T-helper 2 cell treated with Interferon-gamma antibody and Interleukin-4, amounts not matched to agents 100 ng/mL and 5 ng/mL, for 36 hours (primary cell): Measurements from ENCODE around the gene SEC23A. TPM values are rescaled to one million over a fixed set of nuclear protein-coding genes. Genes with fewer than 3 reads are reported as not detected.
"Not testable (repeated sequence)": the region's sequence is repeated elsewhere in the genome, so short reads cannot be mapped to it uniquely, and the experiment has no call there.

Source experiments
- intact Hi-C: fragments of 100-400 bp; cut with micrococcal nuclease; formaldehyde crosslinking; loops from one replicate; pipeline ENCODE4 v1.15.1; 2023
- total RNA-seq: library from RNA; stranded (reverse); gene quantifications from 2 replicates; pipeline ENCODE4 v1.2.3, GENCODE V29; 2022

Gene SEC23A
- total RNA-seq, 1 donor from 2014 or later = 58.3 TPM

DNA sequence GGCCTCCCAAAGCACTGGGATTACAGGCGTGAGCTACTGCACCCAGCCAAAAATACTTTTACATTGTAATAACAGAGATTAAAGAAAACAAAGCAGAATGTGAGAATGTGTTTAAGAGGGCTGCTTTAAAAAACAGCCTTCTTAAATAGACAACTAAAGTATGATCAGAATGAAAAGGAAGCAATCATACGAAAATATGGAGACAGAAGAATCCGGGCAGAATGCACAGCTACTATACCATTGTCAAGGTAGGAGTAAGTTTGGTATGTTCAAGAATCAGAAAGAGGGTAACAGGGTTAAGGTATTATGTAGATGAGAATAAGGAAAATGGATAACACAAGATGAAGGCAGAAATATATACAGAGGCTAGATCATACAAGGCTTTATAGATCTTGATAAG lies 8.5 kb downstream of the SEC23A start:
- intact Hi-C loops = no loop called here

DNA sequence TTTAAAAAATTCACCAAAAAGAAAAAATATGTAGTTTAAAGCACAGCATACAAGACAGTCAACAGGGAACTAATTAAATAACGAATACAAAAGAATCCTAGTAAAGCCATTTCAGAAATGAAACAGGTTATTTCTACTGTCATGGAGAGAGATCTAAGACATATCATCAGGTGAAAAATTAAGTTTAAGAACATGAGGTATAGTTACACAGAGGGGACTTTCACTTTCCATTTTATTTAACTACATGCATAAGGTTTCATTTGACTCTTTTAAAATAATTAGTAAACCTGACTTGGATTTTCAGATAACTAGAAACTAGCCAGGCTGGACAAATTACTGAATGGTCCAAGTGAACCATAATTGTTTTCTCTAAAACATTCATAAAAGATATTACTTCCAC lies 11.3 kb downstream of the SEC23A start:
- intact Hi-C loops = no loop called here

- intact Hi-C loops = no loop called here
These were observed 12.4 kb downstream of the SEC23A start for GRCh38 chr14:39090548-39091111.

DNA sequence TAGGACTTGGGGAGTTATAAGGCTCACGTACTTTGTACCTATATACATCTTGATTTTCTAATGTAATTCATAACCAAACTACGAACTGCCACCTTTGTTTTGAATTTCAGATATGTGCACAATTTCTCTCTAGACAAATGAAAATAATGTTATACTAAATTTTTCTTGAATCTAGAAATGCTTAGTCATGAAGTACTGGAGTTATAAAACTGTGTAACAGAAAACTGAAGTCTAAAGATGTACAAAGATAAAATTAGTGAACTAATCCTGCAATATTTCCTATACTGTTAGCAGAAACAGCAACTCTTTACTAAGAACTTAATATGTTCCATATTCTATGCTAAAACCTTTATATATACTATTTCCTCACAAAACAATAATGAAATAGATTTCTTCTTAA lies 15.5 kb downstream of the SEC23A start:
- intact Hi-C loops = no loop called here

DNA sequence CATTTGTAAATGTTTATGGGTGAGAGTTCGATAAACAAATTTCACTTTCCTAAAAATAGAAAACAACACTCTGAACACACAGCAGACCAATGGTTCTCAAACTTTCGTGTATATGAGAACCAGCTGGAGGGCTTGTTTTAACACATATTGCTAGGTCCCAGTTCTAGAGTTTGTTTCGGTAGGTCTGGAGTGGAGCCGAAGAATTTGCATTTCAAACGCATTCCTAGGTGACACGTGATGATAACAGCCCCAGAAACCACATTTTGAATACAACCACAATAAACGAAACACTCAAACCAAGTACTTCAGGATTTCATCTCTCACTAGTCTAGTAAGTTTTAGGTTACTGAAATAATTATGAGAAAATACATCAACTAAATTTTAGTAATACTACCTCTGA lies 17.1 kb downstream of the SEC23A start:
- intact Hi-C loops = no loop called here

GRCh38 chr14:39083127-39083526 lies 19.9 kb downstream of the SEC23A start:
- intact Hi-C loops = no loop called here

GRCh38 chr14:39080886-39081285 lies 22.1 kb downstream of the SEC23A start:
- intact Hi-C loops = no loop called here

GRCh38 chr14:39071096-39071495 lies 31.9 kb downstream of the SEC23A start:
- intact Hi-C loops = no loop called here

DNA sequence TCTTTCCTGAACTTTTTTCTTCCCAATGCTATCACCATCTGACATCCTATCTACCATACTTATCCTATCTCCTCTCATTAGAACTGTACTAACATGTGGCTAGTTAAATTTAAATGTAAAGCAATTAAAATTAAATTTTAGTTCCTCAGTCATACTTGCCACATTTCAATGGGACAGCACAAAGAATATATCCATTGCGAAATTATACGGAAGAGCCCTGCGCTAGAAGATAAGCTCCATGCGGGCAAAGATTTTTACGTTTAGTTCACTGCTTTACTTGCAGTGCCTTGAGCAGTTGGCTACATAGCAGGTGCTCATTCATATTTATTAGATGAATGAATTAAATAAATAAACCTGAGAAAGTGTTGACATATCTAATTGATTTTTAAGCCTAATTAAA lies 33.1 kb downstream of the SEC23A start:
- intact Hi-C loops = no loop called here

DNA sequence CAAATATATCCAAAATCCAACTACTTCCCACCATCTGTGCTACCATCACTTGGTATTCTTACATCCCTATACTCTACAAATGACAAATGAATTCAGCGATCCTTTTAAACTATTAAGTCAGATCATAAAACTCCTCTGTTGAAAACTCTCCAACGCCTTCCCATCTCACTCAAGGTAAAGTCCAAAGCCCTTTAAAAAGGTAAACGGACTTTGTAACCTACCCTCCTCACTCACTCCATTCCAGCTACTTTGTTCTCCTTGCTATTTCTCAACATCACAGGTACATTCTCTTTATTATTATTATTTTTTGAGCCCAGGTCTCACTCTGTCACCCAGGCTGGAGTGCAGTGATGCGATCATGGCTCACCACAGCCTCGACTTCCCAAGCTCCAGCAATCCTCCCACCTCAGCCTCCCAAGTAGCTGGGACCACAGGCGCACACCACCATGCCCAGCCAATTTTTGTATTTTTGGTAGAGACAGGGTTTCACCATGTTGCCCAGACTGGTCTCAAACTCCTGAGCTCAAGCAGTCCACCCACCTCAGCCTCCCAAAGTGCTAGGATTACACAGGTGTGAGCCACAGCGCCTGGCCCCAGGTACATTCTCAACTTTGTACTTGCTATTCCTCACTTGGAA lies 33.7 kb downstream of the SEC23A start:
- intact Hi-C loops = not testable (repeated sequence)

DNA sequence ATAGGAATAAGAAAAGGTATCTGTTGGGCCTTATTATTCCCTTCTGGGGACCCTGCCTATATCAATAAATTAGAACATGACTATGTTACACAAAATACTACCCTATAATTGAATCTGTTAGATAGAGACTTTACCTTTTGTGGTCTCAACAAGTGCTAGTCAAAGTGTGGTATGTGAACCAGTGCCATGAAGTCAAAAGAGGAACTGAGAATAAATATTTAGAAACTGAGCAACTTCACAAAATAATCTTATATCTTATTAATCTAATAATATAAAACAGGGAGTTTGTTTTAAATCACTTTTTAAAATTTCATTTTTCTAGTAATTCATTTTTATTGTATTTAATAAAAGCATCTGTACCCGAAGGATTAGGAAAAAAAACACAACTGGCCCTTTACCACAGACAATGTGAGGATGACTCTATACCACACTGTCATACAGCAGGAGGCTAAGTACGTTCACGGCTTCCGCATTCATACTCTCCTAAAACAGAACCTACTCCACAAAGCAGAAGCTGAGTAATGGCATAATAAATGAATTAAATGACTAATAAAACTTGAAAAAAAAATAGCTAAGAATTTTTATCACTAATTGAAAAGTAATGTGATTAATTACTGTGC lies 42.1 kb downstream of the SEC23A start:
- intact Hi-C loops = no loop called here

DNA sequence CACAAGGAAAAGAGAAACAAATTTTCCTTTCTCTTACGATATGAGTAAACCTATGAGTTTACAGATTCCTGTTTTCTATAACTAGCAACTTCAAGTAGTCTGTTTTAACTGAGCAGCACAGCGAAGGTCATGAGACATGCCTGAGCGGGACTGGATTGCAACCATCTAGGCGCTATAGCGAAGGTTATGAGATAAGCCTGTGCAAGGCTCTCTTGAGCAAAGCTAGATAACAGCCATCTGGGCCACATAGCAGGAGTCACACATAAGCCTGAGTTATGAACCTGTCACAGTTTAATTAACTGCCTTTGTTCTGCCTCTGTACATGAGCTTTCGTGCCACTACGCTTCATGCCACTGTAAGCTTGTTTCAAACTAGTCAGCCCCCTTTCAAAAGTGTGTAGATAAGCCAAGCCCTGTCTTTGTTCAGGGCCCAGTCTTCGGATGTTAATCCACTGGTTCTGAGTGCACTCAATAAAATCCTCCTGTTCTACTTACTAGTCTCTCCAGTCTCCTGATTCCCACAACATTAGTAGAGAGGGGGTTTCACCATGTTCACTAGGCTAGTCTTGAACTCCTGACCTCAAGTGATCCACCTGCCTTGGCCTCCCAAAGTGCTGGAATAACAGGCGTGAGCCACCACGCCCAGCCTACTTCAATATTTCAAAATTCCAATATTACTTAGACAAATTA lies 47.1 kb downstream of the SEC23A start:
- intact Hi-C loops = no loop called here

DNA sequence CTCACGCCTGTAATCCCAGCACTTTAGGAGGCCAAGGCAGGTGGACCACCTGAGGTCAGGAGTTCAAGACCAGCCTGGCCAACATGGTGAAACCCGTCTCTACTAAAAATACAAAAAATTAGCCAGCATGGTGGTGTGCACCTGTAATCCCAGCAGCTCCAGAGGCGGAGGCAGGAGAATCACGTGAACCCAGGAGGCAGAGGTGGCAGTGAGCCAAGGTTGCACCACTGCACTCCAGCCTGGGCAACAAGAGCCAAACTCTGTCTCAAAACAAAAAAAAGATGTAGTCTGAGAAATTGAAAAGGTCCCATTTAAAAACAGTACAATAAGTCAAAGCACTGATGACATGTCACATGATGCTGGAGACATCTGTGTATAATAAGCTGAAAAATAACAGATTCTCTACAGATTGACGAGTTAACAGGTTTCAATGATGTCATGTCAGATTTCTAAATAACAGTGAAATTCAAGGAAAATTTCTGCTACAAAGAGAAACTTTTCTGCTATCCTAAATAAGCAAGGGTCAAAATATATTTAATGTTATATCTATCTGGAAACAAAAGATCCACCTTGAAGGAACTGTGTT lies 50.1 kb downstream of the SEC23A start:
- intact Hi-C loops = not testable (repeated sequence)

DNA sequence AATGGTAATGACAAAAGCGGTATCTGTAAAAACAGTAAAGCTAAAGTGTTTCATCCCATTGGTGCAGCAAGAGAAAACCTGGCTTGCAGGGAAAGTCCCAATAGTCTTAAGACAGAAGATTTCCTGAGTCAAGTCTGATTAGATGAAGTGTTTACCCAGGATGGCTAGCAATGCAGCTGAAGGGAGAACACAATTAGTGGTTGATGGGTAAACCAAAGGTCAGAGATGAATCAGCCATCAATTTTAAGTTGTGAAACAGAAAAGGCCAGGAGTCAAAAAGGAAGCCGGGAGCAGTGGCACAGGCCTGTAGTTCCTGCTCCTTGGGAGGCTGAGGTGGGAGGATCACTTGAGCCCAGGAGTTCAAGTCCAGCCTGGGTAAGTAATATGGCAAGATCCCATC lies 52.6 kb downstream of the SEC23A start:
- intact Hi-C loops = no loop called here

DNA sequence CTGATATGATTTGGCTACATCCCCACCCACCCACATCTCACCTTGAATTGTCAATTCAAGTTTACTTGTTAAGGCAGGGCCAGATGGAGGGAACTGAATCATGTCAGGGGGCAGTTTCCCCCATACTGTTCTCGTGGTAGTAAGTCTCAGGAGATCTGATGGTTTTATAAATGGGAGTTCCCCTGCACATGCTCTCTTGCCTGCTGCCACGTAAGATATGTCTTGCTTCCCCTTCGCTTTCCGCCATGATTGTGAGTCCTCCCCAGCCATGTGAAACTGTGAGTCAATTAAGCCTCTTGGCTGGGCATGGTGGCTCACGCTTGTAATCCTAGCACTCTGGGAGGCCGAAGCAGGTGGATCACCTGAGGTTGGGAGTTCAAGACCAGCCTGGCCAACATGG lies 57.1 kb downstream of the SEC23A start:
- intact Hi-C loops = not testable (repeated sequence)

- intact Hi-C loops = no loop called here
These were observed 59.6 kb downstream of the SEC23A start for GRCh38 chr14:39043352-39043943.

GRCh38 chr14:39040529-39040928 lies 62.5 kb downstream of the SEC23A start:
- intact Hi-C loops = no loop called here

DNA sequence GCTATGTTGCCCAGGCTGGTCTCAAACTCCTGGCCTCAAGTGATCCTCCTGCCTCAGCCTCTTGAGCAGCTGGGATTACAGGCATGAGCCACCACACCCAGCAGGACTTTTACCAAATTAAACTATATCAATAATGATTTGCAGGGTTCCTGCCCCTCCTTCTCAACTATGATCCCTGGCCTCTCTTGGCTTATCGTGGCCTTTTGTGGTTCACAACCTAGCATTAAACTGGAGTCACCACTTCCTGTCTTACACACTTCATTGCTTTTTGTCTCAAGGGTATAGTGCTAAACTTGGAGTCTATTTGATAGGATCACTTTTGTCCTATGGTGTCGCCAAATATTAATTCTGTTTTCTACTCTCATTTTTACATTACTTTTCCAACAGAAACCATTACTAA lies 64.5 kb downstream of the SEC23A start:
- intact Hi-C loops = no loop called here

DNA sequence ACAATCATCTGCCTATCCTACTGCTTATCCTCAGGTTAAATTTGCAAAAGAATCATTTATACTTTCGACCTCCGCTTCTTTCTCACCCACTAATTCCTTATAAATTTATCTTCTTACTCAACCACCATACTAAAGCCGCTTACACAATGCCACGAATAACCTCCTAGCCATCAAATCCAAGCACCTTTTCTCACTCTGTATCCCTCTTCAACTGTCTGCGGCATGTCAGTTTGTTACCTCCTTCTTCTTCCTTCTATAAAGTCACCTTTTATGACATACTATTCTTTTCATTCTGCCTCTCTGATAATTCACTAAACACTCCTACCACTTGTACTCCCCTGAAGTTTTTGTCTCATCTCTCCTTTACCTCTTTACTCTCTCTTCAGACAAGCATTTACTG lies 66.3 kb downstream of the SEC23A start:
- intact Hi-C loops = no loop called here

DNA sequence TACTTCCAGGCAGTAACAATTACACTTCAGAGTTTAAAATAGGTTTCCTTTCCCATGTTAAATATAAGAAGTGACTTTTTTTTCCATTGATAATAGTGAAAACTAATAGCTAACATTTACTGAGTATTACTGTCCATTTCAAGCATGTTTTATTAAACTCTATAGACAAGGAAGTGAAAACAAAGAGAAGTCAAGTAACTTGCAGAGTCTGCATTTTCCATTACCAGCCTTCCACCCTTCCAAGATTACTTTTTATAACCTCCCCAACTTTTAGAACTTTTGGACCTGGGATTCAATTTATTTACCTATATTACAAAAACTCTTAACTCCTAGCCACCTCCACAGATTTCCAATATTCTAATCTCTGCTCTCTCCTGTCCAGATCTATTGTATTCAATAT lies 67.7 kb downstream of the SEC23A start:
- intact Hi-C loops = no loop called here

DNA sequence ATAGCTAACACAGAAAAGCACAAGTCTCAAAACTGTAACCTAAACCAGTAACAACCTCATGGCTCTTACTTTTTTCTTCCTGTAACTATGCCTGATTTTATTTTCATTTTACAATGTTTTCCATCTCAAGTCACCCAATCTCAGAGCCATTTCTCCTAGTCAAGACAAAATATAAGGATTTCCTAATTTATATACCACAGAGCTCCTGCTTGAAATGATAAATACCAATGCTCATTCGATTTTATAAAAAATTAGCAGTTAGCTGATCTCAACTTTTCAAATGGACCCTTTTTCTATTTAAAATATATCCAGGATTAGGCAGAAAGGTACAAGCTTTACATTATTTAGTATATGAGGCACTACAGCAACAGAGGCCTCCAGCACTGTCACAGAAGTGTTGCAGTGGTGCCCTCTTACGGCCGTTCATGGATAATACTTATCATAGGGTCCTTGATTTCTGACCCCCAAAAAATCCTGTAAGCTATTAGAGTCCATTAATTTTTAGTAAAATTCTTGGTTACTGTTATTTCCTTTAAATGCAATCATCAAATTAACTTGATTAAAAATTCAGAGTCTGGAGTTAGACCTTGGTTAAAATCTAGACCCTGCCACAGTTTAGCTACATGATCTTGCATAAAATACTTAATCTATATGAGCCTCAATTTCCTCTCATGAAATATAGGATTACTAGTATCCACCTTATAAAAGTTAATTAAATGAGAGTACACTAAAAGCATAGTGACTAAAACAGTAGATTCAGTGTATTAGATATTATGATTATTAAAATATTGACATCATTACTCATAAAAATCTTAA lies 68.3 kb downstream of the SEC23A start:
- intact Hi-C loops = no loop called here
